Vagina (tissue), 2 donors: Measurements from ENCODE around the gene SLC1A6. TPM values are rescaled to one million over a fixed set of nuclear protein-coding genes. Genes with fewer than 3 reads are reported as not detected.

Experiments
- DNase-seq, 2 donors: peaks; one replicate each; pipeline ENCODE4 v3.0.0-alpha.2; 2017; ENCODE audit errors: extremely low spot score in 2 of 2
- H3K27ac ChIP-seq: fragments of 200-600 bp; sonication (generic); one replicate; pipeline ENCODE4 v1.5.1; 2019
- H3K27me3 ChIP-seq: fragments of 200-600 bp; sonication (generic); one replicate; pipeline ENCODE4 v1.5.1; 2019
- H3K36me3 ChIP-seq, 2 donors: fragments of 200-600 bp; sonication (generic); one replicate each; pipeline ENCODE4 v1.5.1; 2017 to 2019
- H3K4me1 ChIP-seq: fragments of 200-600 bp; sonication (generic); one replicate; pipeline ENCODE4 v1.5.1; 2019
- H3K4me3 ChIP-seq, 2 donors: fragments of 200-600 bp; sonication (generic); 1 replicate in 1 of 2; 2 replicates in 1 of 2; pipeline ENCODE4 v1.5.1; 2016 to 2019
- H3K9me3 ChIP-seq: fragments of 200-600 bp; sonication (generic); one replicate; pipeline ENCODE4 v1.5.1; 2019
- POLR2A ChIP-seq, 2 donors: fragments of 450-650 bp; IDR thresholded peaks; one replicate each; pipeline ENCODE4 v1.6.1; 2017; ENCODE audit warnings: antibody characterized with exemption in 2 of 2, mild to moderate bottlenecking in 2 of 2, moderate library complexity in 2 of 2
- POLR2AphosphoS5 ChIP-seq, 2 donors: sonication (generic); formaldehyde crosslinking; IDR thresholded peaks; one replicate each; pipeline ENCODE4 v1.9.0; 2017; ENCODE audit warnings: antibody characterized with exemption in 2 of 2, mild to moderate bottlenecking in 2 of 2, low read depth in 1 of 2; ENCODE audit not compliant: insufficient read depth in 1 of 2
- intact Hi-C: fragments of 100-400 bp; cut with DNase I; formaldehyde crosslinking; loops from one replicate; pipeline ENCODE4 v1.15.1; 2023
- total RNA-seq: library from RNA; depleted of rRNA; stranded (reverse); fragments of >200 nt; gene quantifications from one replicate; pipeline ENCODE4 v1.2.3, GENCODE V29; 2016
- TF ChIP-seq, protein P1 (sequence below), 3 experiments: fragments of 450-650 bp in 2 of 3; fragments of 200-600 bp in 1 of 3; sonication (generic) in 1 of 3; IDR thresholded peaks; one replicate each; pipeline ENCODE4 v1.5.1; 2017 to 2019; ENCODE audit warnings: antibody characterized with exemption in 3 of 3, mild to moderate bottlenecking in 2 of 3, moderate library complexity in 2 of 3

SLC1A6 gene
- total RNA-seq, 1 donor from 2014 or later: not detected

- DNase-seq: no peak
- TF ChIP-seq, protein P1, sequence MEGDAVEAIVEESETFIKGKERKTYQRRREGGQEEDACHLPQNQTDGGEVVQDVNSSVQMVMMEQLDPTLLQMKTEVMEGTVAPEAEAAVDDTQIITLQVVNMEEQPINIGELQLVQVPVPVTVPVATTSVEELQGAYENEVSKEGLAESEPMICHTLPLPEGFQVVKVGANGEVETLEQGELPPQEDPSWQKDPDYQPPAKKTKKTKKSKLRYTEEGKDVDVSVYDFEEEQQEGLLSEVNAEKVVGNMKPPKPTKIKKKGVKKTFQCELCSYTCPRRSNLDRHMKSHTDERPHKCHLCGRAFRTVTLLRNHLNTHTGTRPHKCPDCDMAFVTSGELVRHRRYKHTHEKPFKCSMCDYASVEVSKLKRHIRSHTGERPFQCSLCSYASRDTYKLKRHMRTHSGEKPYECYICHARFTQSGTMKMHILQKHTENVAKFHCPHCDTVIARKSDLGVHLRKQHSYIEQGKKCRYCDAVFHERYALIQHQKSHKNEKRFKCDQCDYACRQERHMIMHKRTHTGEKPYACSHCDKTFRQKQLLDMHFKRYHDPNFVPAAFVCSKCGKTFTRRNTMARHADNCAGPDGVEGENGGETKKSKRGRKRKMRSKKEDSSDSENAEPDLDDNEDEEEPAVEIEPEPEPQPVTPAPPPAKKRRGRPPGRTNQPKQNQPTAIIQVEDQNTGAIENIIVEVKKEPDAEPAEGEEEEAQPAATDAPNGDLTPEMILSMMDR (IDR thresholded peaks at IDR 0.05): no peak
- no peak for TF ChIP-seq POLR2AphosphoS5 (IDR thresholded peaks at IDR 0.05; ENCODE audit: insufficient read depth in 1 of 2, low read depth in 1 of 2)
- no peak for TF ChIP-seq POLR2A (IDR thresholded peaks at IDR 0.05)
- Histone ChIP-seq H3K27me3 (no peaks in the 10 kb centered on the region), H3K4me3 (no peak overlapping the region), H3K27ac (no peak overlapping the region), H3K4me1 (no peaks in the 10 kb centered on the region), H3K36me3 (no peaks in the 10 kb centered on the region), H3K9me3 (no peaks in the 10 kb centered on the region)
- intact Hi-C loops: no loop called here
Measured at GRCh38 chr19:14972676-14973075, 7.0 kb downstream of the SLC1A6 start.

DNA sequence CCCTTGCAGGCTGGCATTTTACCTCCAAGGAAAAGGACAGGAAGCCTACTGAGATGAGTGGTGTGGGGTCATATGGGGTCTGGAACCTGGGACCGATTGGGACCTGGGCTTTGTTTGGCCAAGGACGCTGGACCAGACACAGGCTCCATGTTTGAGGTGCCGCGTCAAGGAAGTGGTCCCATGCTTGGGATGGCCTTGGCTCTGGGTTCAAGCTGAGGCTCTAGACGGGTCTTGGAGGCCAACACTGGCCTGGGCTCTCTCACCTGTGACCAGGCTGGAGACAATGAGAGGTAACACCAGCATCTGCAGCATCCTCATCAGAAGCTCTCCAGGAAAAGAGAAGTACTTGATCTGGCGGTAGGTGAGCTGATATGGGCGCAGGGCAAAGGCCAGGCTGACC, 8.2 kb downstream of the SLC1A6 start:
- Histone ChIP-seq H3K27ac (no peak overlapping the region), H3K27me3 (no peaks in the 10 kb centered on the region), H3K9me3 (no peaks in the 10 kb centered on the region), H3K4me3 (no peak overlapping the region), H3K4me1 (no peaks in the 10 kb centered on the region), H3K36me3 (no peaks in the 10 kb centered on the region)
- DNase-seq: no peak
- no peak for TF ChIP-seq POLR2AphosphoS5 (IDR thresholded peaks at IDR 0.05; ENCODE audit: insufficient read depth in 1 of 2, low read depth in 1 of 2)
- intact Hi-C loops: no loop called here

DNA sequence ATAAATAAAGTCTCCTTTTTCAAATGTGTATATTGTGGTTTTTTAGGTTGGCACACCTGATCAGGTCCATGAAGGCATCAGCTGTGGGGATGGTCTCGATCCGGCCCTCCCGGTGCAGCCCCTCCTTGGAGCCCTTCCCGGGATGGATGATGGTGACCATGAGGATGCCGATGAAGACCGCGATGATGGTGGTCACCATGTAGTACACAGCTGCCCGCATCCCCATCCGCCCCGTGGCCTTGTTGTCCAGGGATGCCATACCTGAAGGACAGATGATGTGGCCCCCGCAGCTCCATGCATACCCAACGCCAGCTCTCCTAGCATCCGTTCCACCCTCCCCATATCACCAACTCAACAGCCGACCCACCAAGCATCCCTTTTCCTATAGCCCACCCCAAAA, 11.4 kb downstream of the SLC1A6 start:
- TF ChIP-seq, protein P1 (IDR thresholded peaks at IDR 0.05): no peak
- TF ChIP-seq POLR2AphosphoS5 (IDR thresholded peaks at IDR 0.05; ENCODE audit: insufficient read depth in 1 of 2, low read depth in 1 of 2) (no peak), POLR2A (IDR thresholded peaks at IDR 0.05) (no peak)
- no peaks in the 10 kb centered on the region for H3K9me3 ChIP-seq
- H3K27me3 ChIP-seq: no peaks in the 10 kb centered on the region
- H3K4me1 ChIP-seq: no peaks in the 10 kb centered on the region
- no peak overlapping the region for H3K27ac ChIP-seq
- no peak for DNase-seq
- intact Hi-C loops: no loop called here
- H3K4me3 ChIP-seq: no peak overlapping the region
- H3K36me3 ChIP-seq: no peaks in the 10 kb centered on the region

GRCh38 chr19:14961956-14962685, 17.5 kb downstream of the SLC1A6 start:
- H3K4me1 ChIP-seq: no peaks in the 10 kb centered on the region
- no peaks in the 10 kb centered on the region for H3K36me3 ChIP-seq
- no peaks in the 10 kb centered on the region for H3K27me3 ChIP-seq
- no peaks in the 10 kb centered on the region for H3K9me3 ChIP-seq
- no peak for DNase-seq
- intact Hi-C loops: no loop called here
- H3K27ac ChIP-seq: no peak overlapping the region
- no peak overlapping the region for H3K4me3 ChIP-seq
- TF ChIP-seq POLR2A (IDR thresholded peaks at IDR 0.05) (no peak), POLR2AphosphoS5 (IDR thresholded peaks at IDR 0.05; ENCODE audit: insufficient read depth in 1 of 2, low read depth in 1 of 2) (no peak)
- TF ChIP-seq, protein P1 (IDR thresholded peaks at IDR 0.05): no peak

GRCh38 chr19:14959263-14959662, 20.4 kb downstream of the SLC1A6 start:
- no peaks in the 10 kb centered on the region for H3K9me3 ChIP-seq
- DNase-seq: no peak

More at GRCh38 chr19:14959263-14959662, 20.4 kb downstream of the SLC1A6 start:
- Histone ChIP-seq H3K4me1 (no peaks in the 10 kb centered on the region), H3K27me3 (no peaks in the 10 kb centered on the region), H3K27ac (no peak overlapping the region), H3K4me3 (no peak overlapping the region), H3K36me3 (no peaks in the 10 kb centered on the region)
- TF ChIP-seq POLR2AphosphoS5 (IDR thresholded peaks at IDR 0.05; ENCODE audit: insufficient read depth in 1 of 2, low read depth in 1 of 2) (no peak), POLR2A (IDR thresholded peaks at IDR 0.05) (no peak)
- TF ChIP-seq, protein P1 (IDR thresholded peaks at IDR 0.05): no peak
- intact Hi-C loops: no loop called here
